CD4-positive, alpha-beta T cell treated with Interleukin-15 for 4 hours (primary cell): ENCODE measurements around the gene UFD1.

Experiments
- DNase-seq: peaks from one replicate; pipeline ENCODE4 v3.0.0-alpha.2; 2020; ENCODE audit warnings: low spot score

The UFD1 gene

DNA sequence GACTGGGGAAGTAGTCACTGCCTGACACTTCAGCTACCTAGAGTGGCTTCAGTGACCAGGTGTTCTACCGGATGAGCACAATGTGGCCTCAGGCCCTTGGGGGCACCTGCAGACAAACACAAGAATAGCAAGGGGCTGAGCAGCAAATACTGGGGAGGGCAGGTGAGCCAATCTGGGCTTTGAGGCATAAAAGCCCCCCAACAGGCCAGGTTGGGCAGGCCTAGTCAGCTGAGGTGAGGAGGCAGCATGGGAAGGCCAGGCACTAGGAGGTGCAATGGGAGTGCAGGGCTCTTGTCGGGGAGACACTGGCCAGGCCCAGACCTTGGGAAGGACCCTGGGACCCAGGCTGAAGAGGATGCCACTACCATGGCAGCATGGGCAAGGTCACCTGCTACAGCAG lies 9.0 kb downstream of the UFD1 start:
- DNase-seq = no peak

DNA sequence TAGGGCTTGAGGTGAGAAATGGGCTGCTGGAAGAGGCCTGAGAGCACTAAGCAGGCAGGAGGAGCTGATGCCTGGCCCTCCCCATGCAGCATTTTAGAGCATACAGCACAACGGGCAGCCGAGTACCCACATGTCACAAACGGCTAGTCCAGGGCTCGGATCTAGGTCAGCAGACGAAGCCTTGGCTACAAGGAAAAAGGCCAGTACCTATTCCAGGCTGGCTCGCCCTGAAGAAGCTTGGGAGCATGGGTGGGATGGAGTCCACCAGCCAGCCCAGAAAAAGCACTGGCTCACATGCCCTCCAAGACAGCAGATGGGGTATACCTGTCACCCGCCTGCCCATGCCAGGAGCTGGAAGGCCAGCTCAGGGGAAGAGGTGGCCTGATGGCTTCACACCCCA lies 9.6 kb downstream of the UFD1 start:
- no peak for DNase-seq

DNA sequence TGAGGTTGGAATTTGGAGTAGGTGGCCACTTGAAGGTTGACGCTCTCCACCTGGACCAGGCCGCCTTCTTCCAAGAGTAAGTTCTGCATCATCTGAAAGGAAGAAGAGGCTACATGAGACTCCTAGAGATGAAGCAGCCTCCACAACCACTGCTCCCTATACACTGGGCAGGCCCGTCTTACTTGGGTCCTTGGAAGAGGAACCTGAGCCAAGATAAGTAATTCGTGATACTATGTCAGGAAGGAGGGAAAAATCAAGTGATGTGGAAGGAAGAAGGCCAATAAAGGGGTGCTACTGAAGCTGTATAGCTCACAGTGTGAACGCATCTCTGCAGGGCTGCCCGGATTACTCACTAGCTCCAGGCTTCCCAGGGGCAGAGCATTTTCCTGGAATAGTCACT lies 11.1 kb downstream of the UFD1 start:
- no peak for DNase-seq

DNA sequence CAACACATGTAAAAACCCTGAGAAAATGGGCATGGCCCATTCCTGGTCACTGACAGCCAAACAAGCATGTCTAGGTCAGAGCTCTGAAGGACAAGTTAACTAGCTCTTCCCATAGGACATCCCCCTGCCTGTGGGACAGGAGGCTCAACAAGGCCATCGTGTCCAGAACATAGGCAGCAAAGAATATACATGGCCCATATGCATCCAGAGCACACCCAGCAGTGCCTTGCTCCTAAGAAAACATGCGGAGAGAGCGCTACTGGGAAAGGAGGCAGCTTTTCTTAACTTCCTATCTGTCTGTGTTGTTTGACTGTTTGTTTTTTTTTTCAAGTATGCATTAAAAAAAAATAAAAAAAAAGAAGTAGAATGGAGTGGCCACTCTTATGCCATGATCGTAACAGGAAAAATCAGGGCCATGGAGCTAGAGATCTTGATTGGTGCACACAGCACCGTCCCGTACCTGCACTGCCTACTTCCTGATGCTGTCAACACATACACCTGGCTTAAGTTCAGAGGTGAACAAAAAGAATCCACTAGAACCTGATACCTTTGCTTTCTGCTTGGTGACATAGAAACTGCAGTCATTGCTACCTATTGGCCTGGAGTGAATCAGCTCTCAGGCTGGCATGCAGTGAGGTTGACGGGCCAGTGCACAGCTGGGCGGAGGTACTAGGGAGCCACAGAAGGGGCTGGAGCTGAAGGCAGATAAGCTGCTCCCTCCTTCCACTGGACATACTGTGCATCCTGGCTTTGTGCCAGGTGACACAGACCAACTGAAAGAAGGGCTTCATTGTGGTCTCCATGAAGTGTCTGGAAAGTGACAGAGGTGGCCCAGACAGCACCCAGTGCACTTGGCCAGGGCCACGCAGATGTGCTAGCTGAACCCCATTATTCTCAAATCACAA lies 11.9 kb downstream of the UFD1 start:
- no peak for DNase-seq

GRCh38 chr22:19466126-19466716 lies 12.8 kb downstream of the UFD1 start:
- DNase-seq = no peak

DNA sequence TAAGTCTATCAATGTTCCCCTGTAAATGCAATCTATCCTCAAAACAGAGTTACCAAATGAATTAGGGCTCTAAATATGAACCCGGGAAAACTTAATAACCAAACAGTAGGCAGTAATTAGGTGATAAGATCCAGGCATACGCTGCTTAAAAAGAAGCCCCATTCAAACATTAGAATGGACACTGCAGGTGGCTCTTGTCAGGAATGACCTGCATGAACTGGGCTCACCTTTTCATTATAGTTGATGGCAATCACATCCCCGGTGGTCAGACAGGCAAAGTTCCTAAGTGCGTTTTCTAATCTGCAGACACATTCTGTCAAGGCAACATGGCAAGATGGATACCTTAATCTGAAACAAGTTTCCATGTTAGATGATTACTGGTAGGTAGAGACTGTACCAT lies 14.0 kb downstream of the UFD1 start:
- no peak for DNase-seq

DNA sequence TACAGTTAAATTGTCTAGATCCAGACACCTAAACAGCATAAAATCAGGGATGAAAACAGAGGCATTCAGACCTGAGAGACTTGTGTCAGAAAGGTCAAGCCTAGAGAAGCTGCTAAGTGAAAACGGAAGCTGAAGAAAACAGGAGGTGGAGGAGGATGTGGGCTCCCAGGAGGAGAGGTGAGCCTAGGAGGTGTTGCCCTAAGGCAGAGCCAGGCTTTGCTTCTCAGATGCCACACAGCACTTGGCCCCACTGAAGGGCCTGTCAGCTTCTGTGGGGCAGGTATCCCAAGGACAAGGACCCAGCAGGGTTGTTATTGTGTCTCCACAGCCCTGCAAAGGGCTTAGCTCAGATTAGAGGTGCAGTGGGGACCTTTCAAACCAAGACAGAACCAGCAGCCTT lies 14.4 kb downstream of the UFD1 start:
- DNase-seq = no peak

DNA sequence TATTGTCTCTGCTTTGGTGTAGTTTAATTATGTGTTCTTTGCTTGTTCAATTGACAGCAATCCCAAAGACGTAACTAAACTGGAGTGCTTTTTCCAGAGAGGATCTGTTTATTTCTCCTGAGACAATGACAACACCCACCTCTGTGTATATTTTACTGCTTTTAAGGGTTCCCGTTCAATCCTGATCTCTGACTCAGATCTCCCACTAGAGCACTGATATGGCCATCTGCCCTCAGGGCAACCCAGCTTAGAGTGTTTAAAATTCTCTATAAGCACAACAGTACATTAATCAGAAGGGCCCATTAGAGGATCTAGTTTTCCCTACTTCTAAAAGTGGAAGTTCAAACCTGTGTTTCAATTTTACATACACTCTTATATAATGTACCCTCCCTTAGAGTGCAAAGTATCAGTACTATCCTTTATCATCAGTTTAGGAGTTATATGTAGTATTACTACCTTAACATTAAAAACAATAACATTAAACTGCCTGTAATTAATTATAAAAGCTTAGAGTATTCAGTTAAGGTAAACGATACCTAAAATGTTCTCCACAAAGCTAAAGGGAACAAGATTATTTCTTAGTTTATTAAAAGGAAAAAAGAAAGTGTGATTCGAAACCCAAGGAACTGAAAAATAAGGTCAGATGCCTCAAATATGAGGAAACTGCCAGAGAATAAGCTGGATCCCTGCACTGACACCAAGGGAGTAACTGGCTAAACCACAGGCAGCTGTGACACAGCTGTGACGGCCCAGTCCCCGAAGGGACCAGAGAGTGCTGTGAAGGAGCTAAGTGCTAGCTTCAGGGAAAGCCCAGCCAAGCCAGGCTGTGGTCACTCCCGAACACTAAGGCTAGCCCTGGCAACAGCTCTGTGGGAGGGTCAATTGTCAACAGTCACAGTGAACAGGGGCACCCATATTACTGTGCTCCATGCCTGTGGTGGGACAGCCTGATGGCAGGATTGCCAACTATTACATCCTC lies 15.2 kb downstream of the UFD1 start:
- no peak for DNase-seq

GRCh38 chr22:19463008-19463407 lies 16.0 kb downstream of the UFD1 start:
- no peak for DNase-seq

- no peak for DNase-seq
These were observed 17.5 kb downstream of the UFD1 start for GRCh38 chr22:19461506-19461905.

- DNase-seq = no peak
These were observed 19.0 kb downstream of the UFD1 start for GRCh38 chr22:19460036-19460435.

- no peak for DNase-seq
These were observed 21.1 kb downstream of the UFD1 start for GRCh38 chr22:19457828-19458428.

DNA sequence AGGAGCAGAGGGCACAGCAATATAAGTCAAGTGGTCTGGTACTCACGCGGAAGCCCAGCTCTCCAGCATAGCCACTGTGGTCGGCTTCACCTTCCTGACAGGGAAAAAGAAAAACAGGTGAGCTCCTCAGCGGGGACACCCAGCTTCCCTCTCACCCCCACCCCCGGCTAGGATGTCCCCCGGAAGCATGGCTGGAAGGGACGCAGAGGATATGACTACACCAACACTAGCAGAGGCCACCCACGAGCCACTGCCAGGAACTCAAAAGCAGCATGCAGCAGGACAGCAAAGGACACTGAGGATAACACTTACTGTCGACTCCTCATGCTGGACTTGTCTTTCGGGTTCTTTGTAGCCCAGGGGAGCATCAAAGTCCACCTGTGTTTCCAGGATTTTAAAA lies 22.5 kb downstream of the UFD1 start:
- no peak for DNase-seq

GRCh38 chr22:19455585-19456370 lies 23.2 kb downstream of the UFD1 start:
- DNase-seq = no peak

DNA sequence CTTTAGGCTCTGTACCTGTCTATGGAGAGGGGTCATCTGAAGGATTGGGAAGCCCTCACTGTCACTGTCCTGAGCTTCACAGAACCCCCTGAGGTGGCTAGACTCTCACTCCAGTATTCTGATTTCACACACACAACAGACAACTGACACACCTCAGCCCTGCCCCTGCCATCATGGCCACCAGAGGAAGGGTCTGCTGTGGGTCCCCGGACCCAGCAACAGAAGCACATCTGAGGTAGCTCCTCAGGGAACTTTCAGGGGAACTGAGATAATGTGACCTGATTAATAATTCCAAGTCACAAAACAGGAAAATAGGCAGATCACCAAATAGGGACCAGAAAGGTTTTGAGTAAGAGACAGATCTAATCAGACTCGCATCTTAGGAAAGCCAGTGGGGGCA lies 24.0 kb downstream of the UFD1 start:
- DNase-seq = no peak

GRCh38 chr22:19454156-19454555 lies 24.8 kb downstream of the UFD1 start:
- DNase-seq = no peak

DNA sequence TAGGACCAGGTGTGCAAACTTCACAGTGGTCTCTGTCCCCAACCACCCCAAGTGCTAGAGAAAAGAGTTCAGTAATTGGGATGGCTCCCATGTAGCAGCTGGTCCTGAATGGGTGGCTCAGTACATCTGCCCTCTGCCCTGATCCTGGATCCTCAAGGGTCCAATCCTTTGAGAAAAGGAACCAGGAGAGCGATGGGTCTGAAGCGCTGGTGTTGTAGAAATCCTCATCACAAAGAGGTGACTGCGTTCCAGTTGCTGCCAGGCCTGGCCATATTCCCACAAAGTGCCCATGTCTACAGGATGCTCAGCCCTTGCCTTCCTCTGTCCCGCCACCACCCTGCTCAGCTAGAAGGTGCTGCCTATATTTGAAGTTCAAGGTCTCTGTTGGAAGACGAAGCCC lies 25.3 kb downstream of the UFD1 start:
- DNase-seq = no peak

- DNase-seq = no peak
These were observed 27.4 kb downstream of the UFD1 start for GRCh38 chr22:19451570-19451969.

DNA sequence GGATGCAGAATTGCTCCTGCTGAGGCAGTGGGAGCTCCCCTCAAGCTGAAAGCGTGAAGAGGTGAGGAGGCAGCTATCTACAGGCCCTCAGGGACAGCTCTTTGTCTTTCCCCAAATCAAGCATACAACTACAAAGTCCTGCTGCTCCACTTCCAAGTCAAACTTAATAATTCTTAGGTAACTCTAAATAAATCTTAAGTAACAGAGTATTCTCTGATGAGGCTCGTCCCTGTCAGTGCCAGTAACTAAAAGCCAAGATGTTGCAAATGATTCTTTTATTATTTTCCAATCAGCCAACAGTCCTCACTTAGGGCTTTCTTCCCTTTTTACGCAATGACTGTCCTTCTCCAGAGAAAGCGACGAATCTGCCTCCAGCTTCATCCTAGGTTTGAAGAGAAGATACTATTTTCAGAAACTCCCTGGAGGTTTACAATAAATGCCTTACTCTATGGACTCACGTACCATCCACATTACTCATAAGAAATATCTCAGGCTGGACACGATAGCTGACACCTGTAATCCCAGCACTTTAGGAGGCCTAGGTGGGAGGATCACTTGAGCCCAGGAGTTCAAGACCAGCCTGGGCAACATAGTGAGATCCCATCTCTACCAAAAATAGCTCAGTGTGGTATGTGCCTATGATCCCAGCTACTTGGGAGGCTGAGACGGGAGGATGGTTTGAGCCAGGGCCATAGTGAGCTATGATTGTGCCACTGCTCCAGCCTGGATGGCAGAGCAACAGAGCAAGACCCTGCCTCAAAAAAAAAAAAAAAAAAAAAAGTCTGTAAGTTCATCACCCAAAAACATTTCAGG lies 28.4 kb downstream of the UFD1 start:
- no peak for DNase-seq

DNA sequence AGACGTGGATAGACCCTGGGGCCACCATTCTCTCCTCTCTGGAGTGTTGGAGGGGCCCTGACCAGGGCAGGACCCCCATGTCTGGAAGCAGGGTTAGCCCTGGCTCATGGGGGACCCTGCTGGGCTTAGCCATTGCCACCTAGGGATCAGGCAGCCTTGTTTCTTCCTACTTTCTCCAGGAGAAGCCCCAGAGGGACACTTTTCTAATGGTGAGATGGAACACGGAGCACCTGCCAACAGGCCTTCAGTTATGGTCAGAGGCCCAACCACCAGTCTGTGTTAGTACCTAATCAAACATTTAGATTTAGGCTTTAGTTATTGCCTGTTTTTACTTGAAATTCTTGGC lies 29.6 kb downstream of the UFD1 start:
- DNase-seq = no peak
